ENCODE measurements around the gene CCBE1. TPM values are rescaled to one million over a fixed set of nuclear protein-coding genes. Genes with fewer than 3 reads are reported as not detected.
"Not testable (repeated sequence)": the region's sequence is repeated elsewhere in the genome, so short reads cannot be mapped to it uniquely, and the experiment has no call there.

CCBE1 gene
- total RNA-seq, 1 donor = under 0.01 TPM

GRCh38 chr18:59520562-59521355, 176.5 kb downstream of the CCBE1 start:
- H3K4me1 ChIP-seq (ENCODE audit: insufficient read depth, low read length) = no peaks in the 10 kb centered on the region
- no peak overlapping the region for H3K4me3 ChIP-seq (ENCODE audit: low read length)
- H3K9me3 ChIP-seq (ENCODE audit: low read depth, low read length) = no peaks in the 10 kb centered on the region
- no peaks in the 10 kb centered on the region for H3K27me3 ChIP-seq (ENCODE audit: insufficient read depth, low read length)

GRCh38 chr18:59518705-59519104, 178.5 kb downstream of the CCBE1 start:
- Histone ChIP-seq H3K27me3 (ENCODE audit: insufficient read depth, low read length) (no peaks in the 10 kb centered on the region), H3K4me1 (ENCODE audit: insufficient read depth, low read length) (no peaks in the 10 kb centered on the region), H3K9me3 (ENCODE audit: low read depth, low read length) (no peaks in the 10 kb centered on the region), H3K4me3 (ENCODE audit: low read length) (no peak overlapping the region)

- Histone ChIP-seq H3K9me3 (ENCODE audit: low read depth, low read length) (no peaks in the 10 kb centered on the region), H3K4me3 (ENCODE audit: low read length) (no peak overlapping the region)
These were observed 179.6 kb downstream of the CCBE1 start for GRCh38 chr18:59517446-59518165.

GRCh38 chr18:59516356-59517155, 180.7 kb downstream of the CCBE1 start:
- Histone ChIP-seq H3K9me3 (ENCODE audit: low read depth, low read length) (no peaks in the 10 kb centered on the region), H3K27me3 (ENCODE audit: insufficient read depth, low read length) (no peaks in the 10 kb centered on the region), H3K4me1 (ENCODE audit: insufficient read depth, low read length) (no peaks in the 10 kb centered on the region), H3K4me3 (ENCODE audit: low read length) (no peak overlapping the region)

More at GRCh38 chr18:59517446-59518165, 179.6 kb downstream of the CCBE1 start:
- H3K4me1 ChIP-seq (ENCODE audit: insufficient read depth, low read length) = no peaks in the 10 kb centered on the region
- no peaks in the 10 kb centered on the region for H3K27me3 ChIP-seq (ENCODE audit: insufficient read depth, low read length)

GRCh38 chr18:59515956-59516355, 181.3 kb downstream of the CCBE1 start:
- H3K27me3 ChIP-seq (ENCODE audit: insufficient read depth, low read length); H3K4me1 ChIP-seq (ENCODE audit: insufficient read depth, low read length); H3K9me3 ChIP-seq (ENCODE audit: low read depth, low read length); H3K4me3 ChIP-seq (ENCODE audit: low read length): not testable (repeated sequence)

- no peaks in the 10 kb centered on the region for H3K27me3 ChIP-seq (ENCODE audit: insufficient read depth, low read length)
- H3K9me3 ChIP-seq (ENCODE audit: low read depth, low read length) = no peaks in the 10 kb centered on the region
- H3K4me3 ChIP-seq (ENCODE audit: low read length) = no peak overlapping the region
- no peaks in the 10 kb centered on the region for H3K4me1 ChIP-seq (ENCODE audit: insufficient read depth, low read length)
These were observed 182.1 kb downstream of the CCBE1 start for GRCh38 chr18:59515147-59515546.

- Histone ChIP-seq H3K4me3 (ENCODE audit: low read length) (no peak overlapping the region), H3K27me3 (ENCODE audit: insufficient read depth, low read length) (no peaks in the 10 kb centered on the region), H3K4me1 (ENCODE audit: insufficient read depth, low read length) (no peaks in the 10 kb centered on the region), H3K9me3 (ENCODE audit: low read depth, low read length) (no peaks in the 10 kb centered on the region)
These were observed 183.0 kb downstream of the CCBE1 start for GRCh38 chr18:59514203-59514602.

- Histone ChIP-seq H3K4me3 (ENCODE audit: low read length) (no peak overlapping the region), H3K27me3 (ENCODE audit: insufficient read depth, low read length) (no peaks in the 10 kb centered on the region), H3K9me3 (ENCODE audit: low read depth, low read length) (no peaks in the 10 kb centered on the region), H3K4me1 (ENCODE audit: insufficient read depth, low read length) (no peaks in the 10 kb centered on the region)
These were observed 185.0 kb downstream of the CCBE1 start for GRCh38 chr18:59512025-59512755.

- no peak overlapping the region for H3K4me3 ChIP-seq (ENCODE audit: low read length)
- no peaks in the 10 kb centered on the region for H3K4me1 ChIP-seq (ENCODE audit: insufficient read depth, low read length)
- no peaks in the 10 kb centered on the region for H3K9me3 ChIP-seq (ENCODE audit: low read depth, low read length)
- no peaks in the 10 kb centered on the region for H3K27me3 ChIP-seq (ENCODE audit: insufficient read depth, low read length)
These were observed 187.5 kb downstream of the CCBE1 start for GRCh38 chr18:59509481-59510442.

GRCh38 chr18:59505356-59505755, 191.9 kb downstream of the CCBE1 start:
- no peaks in the 10 kb centered on the region for H3K9me3 ChIP-seq (ENCODE audit: low read depth, low read length)

GRCh38 chr18:59502274-59503175, 194.7 kb downstream of the CCBE1 start:
- Histone ChIP-seq H3K9me3 (ENCODE audit: low read depth, low read length) (no peaks in the 10 kb centered on the region), H3K4me3 (ENCODE audit: low read length) (no peak overlapping the region), H3K27me3 (ENCODE audit: insufficient read depth, low read length) (no peaks in the 10 kb centered on the region), H3K4me1 (ENCODE audit: insufficient read depth, low read length) (no peaks in the 10 kb centered on the region)

More at GRCh38 chr18:59505356-59505755, 191.9 kb downstream of the CCBE1 start:
- no peak overlapping the region for H3K4me3 ChIP-seq (ENCODE audit: low read length)
- no peaks in the 10 kb centered on the region for H3K27me3 ChIP-seq (ENCODE audit: insufficient read depth, low read length)
- H3K4me1 ChIP-seq (ENCODE audit: insufficient read depth, low read length) = no peaks in the 10 kb centered on the region

- no peaks in the 10 kb centered on the region for H3K9me3 ChIP-seq (ENCODE audit: low read depth, low read length)
- H3K4me1 ChIP-seq (ENCODE audit: insufficient read depth, low read length) = no peaks in the 10 kb centered on the region
- H3K4me3 ChIP-seq (ENCODE audit: low read length) = no peak overlapping the region
- H3K27me3 ChIP-seq (ENCODE audit: insufficient read depth, low read length) = no peaks in the 10 kb centered on the region
These were observed 195.3 kb downstream of the CCBE1 start for GRCh38 chr18:59501920-59502273.

- Histone ChIP-seq H3K4me1 (ENCODE audit: insufficient read depth, low read length) (no peaks in the 10 kb centered on the region), H3K9me3 (ENCODE audit: low read depth, low read length) (no peaks in the 10 kb centered on the region), H3K4me3 (ENCODE audit: low read length) (no peak overlapping the region), H3K27me3 (ENCODE audit: insufficient read depth, low read length) (no peaks in the 10 kb centered on the region)
These were observed 196.5 kb downstream of the CCBE1 start for GRCh38 chr18:59500765-59501164.

Data from mononuclear cell (primary cell).